Rectal smooth muscle tissue (tissue), 1 donor: Measurements from ENCODE around the gene MREG.

Experiments used
- H3K27ac ChIP-seq: one replicate; pipeline ENCODE4 v1.7.0; 2013; ENCODE audit warnings: low read depth, low read length, inconsistent platforms
- H3K27me3 ChIP-seq: one replicate; pipeline ENCODE4 v1.7.0; 2013; ENCODE audit warnings: low read length; ENCODE audit not compliant: control insufficient read depth, insufficient read depth
- H3K36me3 ChIP-seq: one replicate; pipeline ENCODE4 v1.7.0; 2013; ENCODE audit warnings: low read length; ENCODE audit not compliant: control insufficient read depth, insufficient read depth
- H3K4me1 ChIP-seq: one replicate; pipeline ENCODE4 v1.7.0; 2013; ENCODE audit warnings: low read length; ENCODE audit not compliant: control insufficient read depth, insufficient read depth
- H3K4me3 ChIP-seq: one replicate; pipeline ENCODE4 v1.7.0; 2013; ENCODE audit warnings: low read length
- H3K9ac ChIP-seq: one replicate; pipeline ENCODE4 v1.7.0; 2013; ENCODE audit warnings: low read length

Gene MREG

GRCh38 chr2:215900203-215900611, 113.1 kb downstream of the MREG start:
- H3K4me3 ChIP-seq: no peak overlapping the region
- H3K27ac ChIP-seq: no peak overlapping the region
- no peak overlapping the region for H3K9ac ChIP-seq
- H3K36me3 ChIP-seq: no peaks in the 10 kb centered on the region
- H3K27me3 ChIP-seq: no peaks in the 10 kb centered on the region
- H3K4me1 ChIP-seq: no peaks in the 10 kb centered on the region

- Histone ChIP-seq H3K27ac (no peak overlapping the region), H3K9ac (no peak overlapping the region), H3K36me3 (no peaks in the 10 kb centered on the region), H3K4me1 (no peaks in the 10 kb centered on the region), H3K4me3 (no peak overlapping the region), H3K27me3 (no peaks in the 10 kb centered on the region)
Observed at GRCh38 chr2:215899141-215900074, 113.9 kb downstream of the MREG start.

GRCh38 chr2:215898363-215898762, 115.0 kb downstream of the MREG start:
- Histone ChIP-seq H3K9ac (no peak overlapping the region), H3K27me3 (no peaks in the 10 kb centered on the region), H3K27ac (no peak overlapping the region)

GRCh38 chr2:215896921-215897320, 116.4 kb downstream of the MREG start:
- H3K36me3 ChIP-seq: no peaks in the 10 kb centered on the region
- H3K27ac ChIP-seq: no peak overlapping the region
- no peaks in the 10 kb centered on the region for H3K4me1 ChIP-seq
- no peak overlapping the region for H3K4me3 ChIP-seq
- no peak overlapping the region for H3K9ac ChIP-seq
- H3K27me3 ChIP-seq: no peaks in the 10 kb centered on the region

More at GRCh38 chr2:215898363-215898762, 115.0 kb downstream of the MREG start:
- Histone ChIP-seq H3K4me1 (no peaks in the 10 kb centered on the region), H3K4me3 (no peak overlapping the region), H3K36me3 (no peaks in the 10 kb centered on the region)

- H3K9ac ChIP-seq: no peak overlapping the region
- no peak overlapping the region for H3K27ac ChIP-seq
- H3K4me1 ChIP-seq: no peaks in the 10 kb centered on the region
- H3K36me3 ChIP-seq: no peaks in the 10 kb centered on the region
- H3K4me3 ChIP-seq: no peak overlapping the region
- no peaks in the 10 kb centered on the region for H3K27me3 ChIP-seq
Observed at GRCh38 chr2:215895330-215895729, 118.0 kb downstream of the MREG start.
